BLaER1 (cell line): ENCODE results near the gene NMB.
"Not testable (repeated sequence)": the region's sequence is repeated elsewhere in the genome, so short reads cannot be mapped to it uniquely, and the experiment has no call there.

ENCODE experiments used
- H3K27ac ChIP-seq: shearing (Covaris generic); formaldehyde crosslinking; 2 replicates; pipeline ENCODE4 v1.8.1; 2022
- H3K27me3 ChIP-seq: shearing (Covaris generic); formaldehyde crosslinking; 2 replicates; pipeline ENCODE4 v1.8.1; 2022
- H3K36me3 ChIP-seq: shearing (Covaris generic); formaldehyde crosslinking; 2 replicates; pipeline ENCODE4 v1.8.1; 2022
- H3K4me1 ChIP-seq: shearing (Covaris generic); formaldehyde crosslinking; 2 replicates; pipeline ENCODE4 v1.8.1; 2022
- H3K4me2 ChIP-seq: shearing (Covaris generic); formaldehyde crosslinking; 2 replicates; pipeline ENCODE4 v1.8.1; 2022
- H3K4me3 ChIP-seq: shearing (Covaris generic); formaldehyde crosslinking; 2 replicates; pipeline ENCODE4 v1.8.1; 2022
- H3K9ac ChIP-seq: shearing (Covaris generic); formaldehyde crosslinking; 2 replicates; pipeline ENCODE4 v1.8.1; 2022
- H3K9me3 ChIP-seq: shearing (Covaris generic); formaldehyde crosslinking; 2 replicates; pipeline ENCODE4 v1.8.1; 2022
- H4K20me1 ChIP-seq: shearing (Covaris generic); formaldehyde crosslinking; 2 replicates; pipeline ENCODE4 v1.8.1; 2022
- Cebpa-rat ChIP-seq: shearing (Covaris generic); IDR thresholded peaks from 2 replicates; pipeline ENCODE4 v1.8.1; 2022

Gene NMB

GRCh38 chr15:84643838-84644237, 14.2 kb downstream of the NMB start:
- peaks cover 9% of the 10 kb centered on the region for H3K4me1 ChIP-seq
- H4K20me1 ChIP-seq, result no peaks in the 10 kb centered on the region
- no peak overlapping the region for H3K9ac ChIP-seq
- H3K36me3 ChIP-seq, result peaks cover 99% of the 10 kb centered on the region
- no peak for TF ChIP-seq Cebpa-rat
- H3K4me3 ChIP-seq, result no peak overlapping the region
- H3K4me2 ChIP-seq, result no peak overlapping the region
- H3K9me3 ChIP-seq, result no peaks in the 10 kb centered on the region
- no peak overlapping the region for H3K27ac ChIP-seq
- no peaks in the 10 kb centered on the region for H3K27me3 ChIP-seq

GRCh38 chr15:84642640-84643039, 15.4 kb downstream of the NMB start:
- H3K4me3 ChIP-seq, H3K27me3 ChIP-seq: not testable (repeated sequence)
- H3K36me3 ChIP-seq, result peaks cover 99% of the 10 kb centered on the region

GRCh38 chr15:84641871-84642270, 16.1 kb downstream of the NMB start:
- H3K4me3 ChIP-seq, H3K27ac ChIP-seq, H4K20me1 ChIP-seq, H3K4me2 ChIP-seq, H3K4me1 ChIP-seq, H3K9ac ChIP-seq, H3K9me3 ChIP-seq, H3K27me3 ChIP-seq: not testable (repeated sequence)
- peaks cover 96% of the 10 kb centered on the region for H3K36me3 ChIP-seq

More at GRCh38 chr15:84642640-84643039, 15.4 kb downstream of the NMB start:
- not testable (repeated sequence) for H3K4me1 ChIP-seq, H3K9ac ChIP-seq, H3K9me3 ChIP-seq, H4K20me1 ChIP-seq, H3K27ac ChIP-seq
- peak overlapping the region; percentile 9; the same call in 1 of the 2 replicates for H3K4me2 ChIP-seq

- Histone ChIP-seq H4K20me1 (peaks cover 23% of the 10 kb centered on the region; the same call in 1 of the 2 replicates), H3K4me2 (no peak overlapping the region), H3K36me3 (peaks cover 67% of the 10 kb centered on the region), H3K4me3 (no peak overlapping the region), H3K4me1 (peaks cover 33% of the 10 kb centered on the region), H3K9me3 (no peaks in the 10 kb centered on the region), H3K9ac (no peak overlapping the region), H3K27ac (no peak overlapping the region), H3K27me3 (no peaks in the 10 kb centered on the region)
- no peak for TF ChIP-seq Cebpa-rat
Measured at GRCh38 chr15:84638103-84638502, 19.9 kb downstream of the NMB start.

- H3K4me2 ChIP-seq, result peak overlapping the region; percentile 97
- H3K9me3 ChIP-seq, result no peaks in the 10 kb centered on the region
- peak overlapping the region; percentile 74 for H3K27ac ChIP-seq
- peaks cover 29% of the 10 kb centered on the region for H3K36me3 ChIP-seq
- H3K27me3 ChIP-seq, result no peaks in the 10 kb centered on the region
- peak overlapping the region; percentile 76 for H3K4me3 ChIP-seq
- peak overlapping the region; percentile 84 for H3K9ac ChIP-seq
- peaks cover 54% of the 10 kb centered on the region for H3K4me1 ChIP-seq
- TF ChIP-seq Cebpa-rat, result no peak
- H4K20me1 ChIP-seq, result peaks cover 23% of the 10 kb centered on the region; the same call in 1 of the 2 replicates
Measured at GRCh38 chr15:84634228-84634837, 23.7 kb downstream of the NMB start.

- Histone ChIP-seq H3K9ac (peak overlapping the region; percentile 84), H3K4me1 (peaks cover 54% of the 10 kb centered on the region), H3K27ac (peak overlapping the region; percentile 74), H3K4me3 (peak overlapping the region; percentile 76), H4K20me1 (peaks cover 23% of the 10 kb centered on the region; the same call in 1 of the 2 replicates), H3K9me3 (no peaks in the 10 kb centered on the region), H3K4me2 (peak overlapping the region; percentile 97), H3K27me3 (no peaks in the 10 kb centered on the region), H3K36me3 (peaks cover 22% of the 10 kb centered on the region; the same call in 1 of the 2 replicates)
- no peak for TF ChIP-seq Cebpa-rat
Measured at GRCh38 chr15:84633311-84634227, 24.4 kb downstream of the NMB start.

GRCh38 chr15:84631706-84632272, 26.2 kb downstream of the NMB start:
- Histone ChIP-seq H4K20me1 (peaks cover 23% of the 10 kb centered on the region; the same call in 1 of the 2 replicates), H3K4me3 (peak overlapping the region; percentile 76), H3K9me3 (no peaks in the 10 kb centered on the region), H3K27ac (peak overlapping the region; percentile 84), H3K4me1 (peaks cover 54% of the 10 kb centered on the region), H3K4me2 (peak overlapping the region; percentile 97), H3K27me3 (no peaks in the 10 kb centered on the region), H3K9ac (peak overlapping the region; percentile 79), H3K36me3 (peaks cover 16% of the 10 kb centered on the region; the same call in 1 of the 2 replicates)
- TF ChIP-seq Cebpa-rat, result no peak

- Histone ChIP-seq H3K36me3 (peaks cover 32% of the 10 kb centered on the region), H4K20me1 (peaks cover 31% of the 10 kb centered on the region), H3K27ac (no peak overlapping the region), H3K4me3 (no peak overlapping the region), H3K4me1 (peaks cover 28% of the 10 kb centered on the region), H3K9ac (no peak overlapping the region), H3K9me3 (no peaks in the 10 kb centered on the region), H3K4me2 (no peak overlapping the region), H3K27me3 (no peaks in the 10 kb centered on the region)
- no peak for TF ChIP-seq Cebpa-rat
Measured at GRCh38 chr15:84629033-84629432, 29.0 kb downstream of the NMB start.

- Histone ChIP-seq H3K27me3 (no peaks in the 10 kb centered on the region), H3K9ac (no peak overlapping the region), H4K20me1 (peaks cover 25% of the 10 kb centered on the region), H3K27ac (no peak overlapping the region), H3K36me3 (peaks cover 71% of the 10 kb centered on the region), H3K4me3 (no peak overlapping the region), H3K4me1 (peaks cover 4% of the 10 kb centered on the region), H3K9me3 (peaks cover 35% of the 10 kb centered on the region), H3K4me2 (no peak overlapping the region)
- TF ChIP-seq Cebpa-rat, result no peak
Measured at GRCh38 chr15:84625123-84625522, 32.9 kb downstream of the NMB start.

- peaks cover 79% of the 10 kb centered on the region for H3K36me3 ChIP-seq
- TF ChIP-seq Cebpa-rat, result no peak
- no peak overlapping the region for H3K27ac ChIP-seq
- H3K9me3 ChIP-seq, result peaks cover 43% of the 10 kb centered on the region
- H3K9ac ChIP-seq, result no peak overlapping the region
- H4K20me1 ChIP-seq, result peaks cover 25% of the 10 kb centered on the region
- no peak overlapping the region for H3K4me3 ChIP-seq
- no peak overlapping the region for H3K4me2 ChIP-seq
- no peaks in the 10 kb centered on the region for H3K27me3 ChIP-seq
- no peaks in the 10 kb centered on the region for H3K4me1 ChIP-seq
Measured at GRCh38 chr15:84624359-84624758, 33.6 kb downstream of the NMB start.
